Natural killer cell (primary cell): ENCODE results near the gene NREP. TPM values are rescaled to one million over a fixed set of nuclear protein-coding genes. Genes with fewer than 3 reads are reported as not detected.
A peak's percentile ranks its signal among the peaks of the same experiment; 100 is the strongest.

Experiments
- ATAC-seq, 3 donors: fragments of 150-1000 bp in 2 of 3; fragments of 200-7000 bp in 1 of 3; cut with Tn5 transposase; 1 replicate in 1 of 3; 2 replicates in 2 of 3; pipeline ENCODE4 v1.10.0; 2021; ENCODE audit warnings: mild to moderate bottlenecking in 2 of 3, moderate library complexity in 2 of 3
- DNase-seq, 2 donors: peaks; one replicate each; pipeline versions ENCODE4 v3.0.0 to v3.0.0-alpha.2; 2013 to 2021; ENCODE audit warnings: mixed read lengths in 1 of 2
- H3K27ac ChIP-seq: one replicate; pipeline ENCODE4 v1.5.1; 2013; ENCODE audit warnings: mild to moderate bottlenecking, low read length
- H3K27me3 ChIP-seq: one replicate; pipeline ENCODE4 v1.6.1; 2013; ENCODE audit warnings: low read length; ENCODE audit not compliant: control insufficient read depth, insufficient read depth
- H3K36me3 ChIP-seq: one replicate; pipeline ENCODE4 v1.6.1; 2013; ENCODE audit warnings: low read length; ENCODE audit not compliant: control insufficient read depth, insufficient read depth
- H3K4me1 ChIP-seq: one replicate; pipeline ENCODE4 v1.6.1; 2013; ENCODE audit warnings: low read length; ENCODE audit not compliant: control insufficient read depth, insufficient read depth
- H3K4me3 ChIP-seq: one replicate; pipeline ENCODE4 v1.5.1; 2013; ENCODE audit warnings: low read length
- H3K9me3 ChIP-seq: one replicate; pipeline ENCODE4 v1.6.1; 2013; ENCODE audit warnings: low read length; ENCODE audit not compliant: control insufficient read depth, insufficient read depth
- H3K27ac Mint-ChIP-seq, 2 donors: one replicate each; pipeline ENCODE4 v1.8.0; 2022; ENCODE audit warnings: mild to moderate bottlenecking in 2 of 2, mixed read lengths in 2 of 2, moderate library complexity in 1 of 2
- H3K27me3 Mint-ChIP-seq, 2 donors: one replicate each; pipeline ENCODE4 v1.8.0; 2022; ENCODE audit warnings: low read depth in 2 of 2, mixed read lengths in 2 of 2
- H3K36me3 Mint-ChIP-seq: one replicate; pipeline ENCODE4 v1.8.0; 2022; ENCODE audit warnings: mixed read lengths
- H3K4me1 Mint-ChIP-seq, 2 donors: one replicate each; pipeline ENCODE4 v1.8.0; 2022; ENCODE audit warnings: mixed read lengths in 2 of 2
- H3K4me3 Mint-ChIP-seq: one replicate; pipeline ENCODE4 v1.8.0; 2022; ENCODE audit warnings: mild to moderate bottlenecking, moderate library complexity, mixed read lengths
- H3K9me3 Mint-ChIP-seq, 2 donors: one replicate each; pipeline ENCODE4 v1.8.0; 2022; ENCODE audit warnings: mixed read lengths in 2 of 2
- WGBS: methylation state at CpG from one replicate; pipeline ENCODE4 v1.1.7; 2013; ENCODE audit warnings: missing lambda C conversion rate; ENCODE audit not compliant: insufficient coverage; 5-methylcytosine and 5-hydroxymethylcytosine counted together
- intact Hi-C: fragments of 100-400 bp; cut with micrococcal nuclease; formaldehyde crosslinking; loops from one replicate; pipeline ENCODE4 v1.14.2; 2022
- total RNA-seq, 4 donors: library from RNA; stranded (reverse); fragments of 120-200 nt in 1 of 4; gene quantifications; one replicate each; pipeline versions ENCODE4 v1.2.3 to v1.2.4, GENCODE V29; 2013 to 2022
- TF ChIP-seq, protein P1 (sequence below): fragments of 200-600 bp; IDR thresholded peaks from one replicate; pipeline ENCODE4 v1.8.0; 2022; ENCODE audit warnings: antibody characterized with exemption

The NREP gene
- total RNA-seq, 3 donors from 2014 or later (not counting 1 experiment from before 2014, with no cell fraction given) = 7.6 to 9.9 (median 8.4) TPM

DNA sequence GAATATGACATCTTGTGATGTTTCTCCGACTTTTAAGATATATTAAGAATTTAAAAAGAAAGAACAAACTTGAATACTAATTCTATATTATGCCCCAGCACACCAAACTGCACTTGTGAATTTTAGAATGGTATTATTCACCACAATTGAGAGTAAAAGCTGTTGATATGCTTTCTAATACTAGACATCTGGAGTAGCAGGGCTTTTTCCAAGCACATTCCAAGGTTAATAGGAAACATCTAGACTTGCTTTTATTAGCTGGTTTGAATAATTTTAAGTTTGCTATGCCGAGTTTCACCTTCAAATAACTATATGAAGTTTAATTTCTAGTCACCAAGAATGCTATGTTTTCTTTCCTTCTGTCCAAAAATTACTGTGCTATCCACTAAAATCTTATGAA is 13.5 kb downstream of the NREP start:
- Mint-ChIP-seq H3K27me3 (peaks cover 0 to 9% of the 10 kb centered on the region in 2 donors), H3K4me1 (peaks cover 19 to 22% of the 10 kb centered on the region in 2 donors), H3K36me3 (no peaks in the 10 kb centered on the region), H3K4me3 (no peak overlapping the region), H3K27ac (no peak overlapping the region), H3K9me3 (no peaks in the 10 kb centered on the region)
- 80% methylated on average over 1 of the region's 2 CpGs for WGBS
- DNase-seq (no peak), ATAC-seq (no peak)
- no peaks in the 10 kb centered on the region for H3K27me3 ChIP-seq
- intact Hi-C loops = no loop called here
- TF ChIP-seq, protein P1, sequence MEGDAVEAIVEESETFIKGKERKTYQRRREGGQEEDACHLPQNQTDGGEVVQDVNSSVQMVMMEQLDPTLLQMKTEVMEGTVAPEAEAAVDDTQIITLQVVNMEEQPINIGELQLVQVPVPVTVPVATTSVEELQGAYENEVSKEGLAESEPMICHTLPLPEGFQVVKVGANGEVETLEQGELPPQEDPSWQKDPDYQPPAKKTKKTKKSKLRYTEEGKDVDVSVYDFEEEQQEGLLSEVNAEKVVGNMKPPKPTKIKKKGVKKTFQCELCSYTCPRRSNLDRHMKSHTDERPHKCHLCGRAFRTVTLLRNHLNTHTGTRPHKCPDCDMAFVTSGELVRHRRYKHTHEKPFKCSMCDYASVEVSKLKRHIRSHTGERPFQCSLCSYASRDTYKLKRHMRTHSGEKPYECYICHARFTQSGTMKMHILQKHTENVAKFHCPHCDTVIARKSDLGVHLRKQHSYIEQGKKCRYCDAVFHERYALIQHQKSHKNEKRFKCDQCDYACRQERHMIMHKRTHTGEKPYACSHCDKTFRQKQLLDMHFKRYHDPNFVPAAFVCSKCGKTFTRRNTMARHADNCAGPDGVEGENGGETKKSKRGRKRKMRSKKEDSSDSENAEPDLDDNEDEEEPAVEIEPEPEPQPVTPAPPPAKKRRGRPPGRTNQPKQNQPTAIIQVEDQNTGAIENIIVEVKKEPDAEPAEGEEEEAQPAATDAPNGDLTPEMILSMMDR = no peak
- H3K36me3 ChIP-seq = no peaks in the 10 kb centered on the region
- no peak overlapping the region for H3K4me3 ChIP-seq
- H3K9me3 ChIP-seq = no peaks in the 10 kb centered on the region
- no peak overlapping the region for H3K27ac ChIP-seq
- H3K4me1 ChIP-seq = peaks cover 8% of the 10 kb centered on the region

DNA sequence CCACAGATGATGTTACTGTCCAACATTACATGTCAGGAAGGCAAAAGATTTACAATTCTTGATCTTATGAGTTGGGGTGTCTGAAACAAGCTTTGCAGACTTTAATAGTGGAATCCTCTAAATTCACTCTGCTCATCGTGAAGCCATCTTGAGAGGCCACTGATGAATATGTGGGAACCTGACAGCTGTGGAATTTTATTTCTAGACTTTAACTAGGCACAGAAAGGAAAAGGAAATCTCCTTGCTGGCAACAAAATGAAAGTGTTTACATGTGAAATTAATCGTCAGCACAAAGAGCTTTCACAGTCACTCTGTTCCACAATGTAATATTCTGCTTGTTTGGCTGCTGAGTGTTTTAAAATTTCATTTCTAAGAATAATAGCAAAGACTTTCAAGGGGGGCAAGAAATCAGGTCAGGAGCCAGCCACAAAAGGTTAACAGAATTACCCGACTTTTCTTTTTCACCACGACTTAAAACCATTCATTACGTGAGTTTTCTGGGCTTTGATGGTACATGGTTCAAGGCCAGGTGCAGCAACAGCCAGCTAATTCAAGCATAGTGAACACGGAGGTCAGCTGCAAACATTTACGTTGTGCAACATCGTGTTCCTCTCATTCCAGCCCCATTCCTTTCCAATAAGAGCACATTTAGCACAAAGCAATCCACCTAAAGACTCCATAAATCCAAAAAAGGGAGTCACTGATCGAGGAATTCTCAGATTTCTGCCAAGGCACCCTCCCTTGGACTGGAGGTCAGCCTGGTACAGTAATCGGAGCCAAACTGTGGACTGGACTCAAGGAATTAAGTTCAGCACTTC is 14.6 kb downstream of the NREP start:
- Histone ChIP-seq H3K27me3 (no peaks in the 10 kb centered on the region), H3K4me1 (peaks cover 8% of the 10 kb centered on the region), H3K27ac (no peak overlapping the region), H3K36me3 (no peaks in the 10 kb centered on the region), H3K9me3 (no peaks in the 10 kb centered on the region), H3K4me3 (no peak overlapping the region)
- ATAC-seq (no peak), DNase-seq (no peak)
- peak overlapping the region; percentile 43 to 70 for H3K27ac Mint-ChIP-seq
- peaks cover 19 to 20% of the 10 kb centered on the region in 2 donors for H3K4me1 Mint-ChIP-seq
- H3K9me3 Mint-ChIP-seq = no peaks in the 10 kb centered on the region
- TF ChIP-seq, protein P1 = no peak
- intact Hi-C loops = no loop called here
- peaks cover 0 to 9% of the 10 kb centered on the region in 2 donors for H3K27me3 Mint-ChIP-seq
- no peaks in the 10 kb centered on the region for H3K36me3 Mint-ChIP-seq
- H3K4me3 Mint-ChIP-seq = no peak overlapping the region
- WGBS = 50% methylated on average over 9 of the region's 10 CpGs

DNA sequence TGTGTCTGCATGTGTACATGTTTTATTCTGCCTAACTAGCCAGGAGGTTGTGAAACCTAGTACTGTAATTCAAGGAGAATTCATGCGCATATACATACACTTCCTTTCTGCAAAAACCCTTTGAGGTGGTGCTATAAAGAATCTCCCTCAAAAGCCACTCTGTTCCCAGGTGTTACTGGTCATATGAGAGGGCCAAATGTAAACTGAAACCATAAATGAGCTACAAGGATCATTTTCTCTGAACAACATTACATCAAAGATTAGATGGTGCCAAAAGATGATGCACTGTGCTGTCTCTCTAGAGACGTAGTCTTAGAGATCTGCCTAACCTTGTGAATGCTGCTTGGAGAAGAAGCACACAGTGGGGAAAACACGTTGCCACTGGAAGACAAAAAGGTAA is 15.7 kb downstream of the NREP start:
- intact Hi-C loops = no loop called here
- peak overlapping the region; percentile 43 to 70 for H3K27ac Mint-ChIP-seq

More for the DNA sequence above, 15.7 kb downstream of the NREP start:
- H3K9me3 ChIP-seq = no peaks in the 10 kb centered on the region
- no peak overlapping the region for H3K27ac ChIP-seq
- Mint-ChIP-seq H3K4me1 (peaks cover 19 to 20% of the 10 kb centered on the region in 2 donors), H3K4me3 (peak overlapping the region; percentile 59), H3K9me3 (no peaks in the 10 kb centered on the region), H3K36me3 (no peaks in the 10 kb centered on the region), H3K27me3 (peaks cover 0 to 9% of the 10 kb centered on the region in 2 donors)
- ATAC-seq (peak; percentile 54 to 77 (median 63)), DNase-seq (peak in 1 of 2 donors; percentile 4)
- TF ChIP-seq, protein P1 = no peak
- no peaks in the 10 kb centered on the region for H3K36me3 ChIP-seq
- no peak overlapping the region for H3K4me3 ChIP-seq
- peaks cover 8% of the 10 kb centered on the region for H3K4me1 ChIP-seq
- H3K27me3 ChIP-seq = no peaks in the 10 kb centered on the region
- 16% methylated on average over 3 of the region's 3 CpGs for WGBS
